Fibroblast of pulmonary artery (primary cell): ENCODE data around the gene ERVV-1.
"Not testable (repeated sequence)": the region's sequence is repeated elsewhere in the genome, so short reads cannot be mapped to it uniquely, and the experiment has no call there.

Experiments used
- DNase-seq: peaks from one replicate; pipeline ENCODE4 v3.0.0-alpha.2; 2010; ENCODE audit warnings: low read depth
- H3K4me3 ChIP-seq: replicated peaks from 2 replicates; pipeline ENCODE4 v1.5.1; 2011; ENCODE audit warnings: low read depth, mild to moderate bottlenecking, control low read depth, low read length, moderate library complexity
- TF ChIP-seq, protein P1 (sequence below): IDR thresholded peaks from 2 replicates; pipeline ENCODE4 v1.5.1; 2011; ENCODE audit warnings: mild to moderate bottlenecking, control low read depth, low read length, inconsistent platforms; ENCODE audit errors: missing control alignments

The ERVV-1 gene

DNA sequence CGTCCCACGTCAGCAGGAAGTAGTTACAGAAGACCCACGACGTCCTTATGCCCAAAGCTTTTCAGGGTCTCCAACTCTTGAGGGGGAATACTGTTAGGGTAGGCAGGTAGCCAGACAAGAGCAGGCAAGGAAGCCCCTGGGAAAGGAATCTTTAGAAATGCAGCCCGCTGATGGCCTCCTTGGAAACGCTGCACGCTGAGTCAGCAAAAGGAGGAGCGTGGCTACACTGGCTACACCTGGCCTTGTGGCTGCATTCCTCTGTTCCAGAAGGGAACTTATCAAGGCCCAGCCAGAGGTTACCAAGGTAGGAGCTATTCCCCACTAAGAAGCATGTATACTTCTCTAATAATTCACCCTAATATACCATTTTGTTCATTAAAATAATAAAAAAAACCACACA is 2.0 kb downstream of the ERVV-1 start:
- TF ChIP-seq, protein P1, sequence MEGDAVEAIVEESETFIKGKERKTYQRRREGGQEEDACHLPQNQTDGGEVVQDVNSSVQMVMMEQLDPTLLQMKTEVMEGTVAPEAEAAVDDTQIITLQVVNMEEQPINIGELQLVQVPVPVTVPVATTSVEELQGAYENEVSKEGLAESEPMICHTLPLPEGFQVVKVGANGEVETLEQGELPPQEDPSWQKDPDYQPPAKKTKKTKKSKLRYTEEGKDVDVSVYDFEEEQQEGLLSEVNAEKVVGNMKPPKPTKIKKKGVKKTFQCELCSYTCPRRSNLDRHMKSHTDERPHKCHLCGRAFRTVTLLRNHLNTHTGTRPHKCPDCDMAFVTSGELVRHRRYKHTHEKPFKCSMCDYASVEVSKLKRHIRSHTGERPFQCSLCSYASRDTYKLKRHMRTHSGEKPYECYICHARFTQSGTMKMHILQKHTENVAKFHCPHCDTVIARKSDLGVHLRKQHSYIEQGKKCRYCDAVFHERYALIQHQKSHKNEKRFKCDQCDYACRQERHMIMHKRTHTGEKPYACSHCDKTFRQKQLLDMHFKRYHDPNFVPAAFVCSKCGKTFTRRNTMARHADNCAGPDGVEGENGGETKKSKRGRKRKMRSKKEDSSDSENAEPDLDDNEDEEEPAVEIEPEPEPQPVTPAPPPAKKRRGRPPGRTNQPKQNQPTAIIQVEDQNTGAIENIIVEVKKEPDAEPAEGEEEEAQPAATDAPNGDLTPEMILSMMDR, result no peak
- DNase-seq, result no peak
- no peak overlapping the region for H3K4me3 ChIP-seq

DNA sequence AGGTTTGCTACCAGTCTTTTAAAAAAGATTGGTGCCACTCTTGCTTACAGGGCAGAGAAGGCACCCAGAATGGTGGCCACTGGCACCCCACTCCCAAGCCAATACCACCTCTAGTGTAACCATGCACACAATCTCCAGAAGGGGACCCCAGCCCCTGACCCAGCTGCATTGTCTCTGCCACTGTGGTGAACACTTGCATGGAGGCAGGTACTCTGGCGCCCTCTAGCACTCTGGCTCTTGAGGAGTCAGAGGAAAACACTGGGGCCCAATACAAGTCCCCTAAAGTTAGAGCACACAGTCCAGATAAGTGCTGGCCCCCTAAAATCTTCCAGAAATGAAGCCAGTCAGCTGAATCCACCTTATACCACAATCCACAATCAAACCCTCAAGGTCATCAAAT is 6.0 kb downstream of the ERVV-1 start:
- DNase-seq, result peak; percentile 16
- TF ChIP-seq, protein P1, result peak; percentile 17
- H3K4me3 ChIP-seq, result no peak overlapping the region

DNA sequence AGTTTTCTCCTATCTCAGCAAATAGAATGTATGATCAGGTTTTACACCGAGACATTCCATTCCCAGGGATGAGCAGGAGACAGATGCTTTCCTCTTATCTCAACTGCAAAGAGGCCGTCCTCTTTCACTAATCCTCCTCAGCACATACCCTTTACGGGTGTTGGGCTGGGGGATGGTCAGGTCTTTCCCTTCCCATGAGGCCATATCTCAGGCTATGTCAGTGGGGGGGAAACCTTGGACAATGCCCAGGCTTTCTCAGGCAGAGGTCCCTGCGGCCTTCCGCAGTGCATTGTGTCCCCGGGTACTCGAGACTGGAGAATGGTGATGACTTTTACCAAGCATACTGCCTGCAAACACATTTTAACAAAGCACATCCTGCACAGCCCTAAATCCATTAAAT is 14.6 kb downstream of the ERVV-1 start:
- H3K4me3 ChIP-seq, DNase-seq: not testable (repeated sequence)

DNA sequence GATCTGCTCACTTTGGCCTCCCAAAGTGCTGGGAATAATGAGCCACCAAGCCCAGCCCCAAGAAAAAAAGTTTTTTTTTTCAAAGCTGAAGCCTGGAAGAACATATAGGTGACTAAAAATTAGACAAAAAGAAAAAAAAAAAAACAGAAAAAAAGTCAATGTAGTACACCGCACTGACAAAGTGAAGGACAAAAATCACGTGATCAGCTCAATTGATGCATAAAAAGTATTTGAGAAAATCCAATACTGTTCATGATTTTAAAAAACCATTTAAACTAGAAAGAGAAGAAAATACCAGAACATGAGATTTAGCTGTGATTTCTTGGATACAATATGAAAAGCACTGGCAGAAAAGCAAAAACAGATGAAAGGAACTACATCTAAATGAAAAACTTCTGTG is 20.3 kb downstream of the ERVV-1 start:
- TF ChIP-seq, protein P1, result no peak
- no peak for DNase-seq
- no peak overlapping the region for H3K4me3 ChIP-seq

DNA sequence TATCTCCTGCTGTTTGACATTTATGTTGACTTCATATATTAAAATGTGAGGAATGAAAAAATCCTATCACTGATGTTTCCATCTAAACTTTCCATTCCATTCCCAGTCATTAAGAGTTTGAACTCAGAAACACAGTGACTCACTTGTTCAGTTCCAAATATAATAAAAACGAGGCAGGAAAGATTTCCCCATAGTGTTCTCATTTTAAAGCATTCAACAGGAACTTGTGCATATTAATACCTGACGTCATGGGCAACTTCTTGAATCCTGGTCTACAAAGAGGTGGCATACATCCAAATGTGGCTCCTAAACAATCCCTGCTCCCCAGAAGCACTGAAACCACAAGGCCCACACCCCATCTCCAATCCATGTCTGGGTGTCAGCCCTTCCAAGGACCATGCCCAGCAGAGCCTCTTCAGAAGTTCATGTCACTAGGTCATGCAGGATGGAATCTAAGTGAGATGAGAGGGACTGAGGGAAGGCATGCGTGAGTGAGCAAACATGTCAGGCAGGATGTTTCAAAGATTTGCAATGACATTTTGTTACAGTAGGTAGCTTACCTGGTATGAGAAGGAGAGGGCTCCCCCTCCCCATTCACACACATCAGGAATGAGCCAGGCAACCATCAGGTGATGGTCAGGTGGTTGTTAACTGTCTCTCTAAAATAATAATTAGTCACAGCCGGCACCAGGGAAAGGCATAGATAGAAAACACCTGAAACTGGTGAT is 21.4 kb downstream of the ERVV-1 start:
- DNase-seq, result no peak
- TF ChIP-seq, protein P1, result no peak
- no peak overlapping the region for H3K4me3 ChIP-seq

DNA sequence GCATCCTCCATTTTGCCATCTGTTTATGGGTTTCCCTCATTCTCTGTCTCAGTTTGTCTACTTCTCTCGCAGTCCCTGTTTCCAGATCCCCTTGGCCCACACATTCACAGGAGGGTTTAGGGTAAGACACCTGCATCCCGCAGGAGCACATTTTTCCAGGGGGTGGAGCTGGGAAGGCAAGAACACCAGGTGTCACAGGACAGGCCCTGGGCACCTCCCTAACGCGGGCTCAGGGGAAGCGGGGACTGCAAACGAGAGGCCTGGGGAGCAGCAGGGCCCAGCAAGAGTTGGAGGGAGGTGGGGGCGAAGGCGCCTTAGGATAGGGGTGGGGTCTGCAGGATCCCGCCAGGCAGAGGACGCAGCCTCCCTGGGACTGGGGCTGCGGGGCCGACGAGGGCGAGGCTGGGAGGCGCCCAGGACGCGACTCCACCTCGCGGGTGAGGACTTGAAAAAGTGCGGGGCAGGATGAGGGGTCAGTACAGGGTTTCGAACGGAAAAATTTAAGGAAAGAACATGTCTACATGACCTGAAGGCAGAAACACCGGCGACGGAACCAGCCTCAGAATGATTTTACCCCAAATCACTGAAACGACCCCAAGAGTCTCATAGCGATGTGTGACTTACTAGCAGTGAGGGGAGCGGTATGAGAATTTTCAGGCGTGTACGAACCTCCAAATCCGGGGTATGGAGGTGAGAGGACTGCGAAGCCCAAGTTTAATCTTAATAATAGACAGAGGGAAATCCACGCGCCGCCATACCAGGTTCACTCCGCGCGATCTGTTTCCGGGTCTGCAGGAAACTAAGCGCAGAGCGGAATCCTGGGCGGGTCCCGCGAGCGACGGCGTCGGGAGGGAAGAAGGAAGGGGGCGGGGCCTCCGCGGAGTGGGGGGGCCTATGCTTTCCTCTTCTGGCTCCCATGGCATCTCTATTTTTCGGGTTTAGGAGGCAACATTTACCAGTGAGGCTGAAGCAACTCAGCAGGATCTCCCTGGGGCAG is 23.7 kb downstream of the ERVV-1 start:
- TF ChIP-seq, protein P1, result no peak
- DNase-seq, result peak; percentile 59
- H3K4me3 ChIP-seq, result peak overlapping the region; percentile 64

DNA sequence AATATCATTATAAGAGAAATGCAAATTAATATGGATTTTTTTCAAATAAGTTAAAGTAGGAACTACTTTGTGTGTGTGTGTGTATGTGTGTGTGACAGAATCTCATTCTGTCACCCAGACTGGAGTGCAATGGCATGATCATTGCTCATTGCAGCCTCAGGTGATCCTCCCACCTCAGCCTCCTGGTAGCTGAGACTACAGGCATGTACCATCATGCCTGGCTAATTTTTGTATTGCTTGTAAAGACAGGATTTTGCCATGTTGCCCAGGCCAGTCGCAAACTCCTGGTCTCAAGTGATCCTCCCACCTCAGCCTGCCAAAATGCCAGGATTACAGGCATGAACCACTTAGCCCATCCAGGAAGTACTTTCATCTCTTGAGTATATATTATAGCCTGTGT is 27.6 kb downstream of the ERVV-1 start:
- H3K4me3 ChIP-seq, result no peak overlapping the region
- no peak for DNase-seq
- TF ChIP-seq, protein P1, result no peak
